ENCODE data around the gene MUC5B. TPM values are rescaled to one million over a fixed set of nuclear protein-coding genes. Genes with fewer than 3 reads are reported as not detected.

MUC5B gene
- total RNA-seq, 2 donors from 2014 or later: not detected

DNA sequence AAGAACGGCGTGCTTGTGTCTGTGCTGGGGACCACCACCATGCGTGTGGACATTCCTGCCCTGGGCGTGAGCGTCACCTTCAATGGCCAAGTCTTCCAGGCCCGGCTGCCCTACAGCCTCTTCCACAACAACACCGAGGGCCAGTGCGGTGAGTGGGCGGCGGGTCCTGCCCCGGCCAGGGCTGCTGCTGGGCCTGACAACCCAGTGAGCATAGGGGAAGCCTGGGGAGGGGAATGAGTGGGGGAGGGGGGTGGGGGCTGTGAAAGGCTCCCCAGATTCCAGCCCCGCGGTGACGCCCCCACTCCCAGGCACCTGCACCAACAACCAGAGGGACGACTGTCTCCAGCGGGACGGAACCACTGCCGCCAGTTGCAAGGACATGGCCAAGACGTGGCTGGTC is 31.9 kb downstream of the MUC5B start:
- TF ChIP-seq, protein P1, sequence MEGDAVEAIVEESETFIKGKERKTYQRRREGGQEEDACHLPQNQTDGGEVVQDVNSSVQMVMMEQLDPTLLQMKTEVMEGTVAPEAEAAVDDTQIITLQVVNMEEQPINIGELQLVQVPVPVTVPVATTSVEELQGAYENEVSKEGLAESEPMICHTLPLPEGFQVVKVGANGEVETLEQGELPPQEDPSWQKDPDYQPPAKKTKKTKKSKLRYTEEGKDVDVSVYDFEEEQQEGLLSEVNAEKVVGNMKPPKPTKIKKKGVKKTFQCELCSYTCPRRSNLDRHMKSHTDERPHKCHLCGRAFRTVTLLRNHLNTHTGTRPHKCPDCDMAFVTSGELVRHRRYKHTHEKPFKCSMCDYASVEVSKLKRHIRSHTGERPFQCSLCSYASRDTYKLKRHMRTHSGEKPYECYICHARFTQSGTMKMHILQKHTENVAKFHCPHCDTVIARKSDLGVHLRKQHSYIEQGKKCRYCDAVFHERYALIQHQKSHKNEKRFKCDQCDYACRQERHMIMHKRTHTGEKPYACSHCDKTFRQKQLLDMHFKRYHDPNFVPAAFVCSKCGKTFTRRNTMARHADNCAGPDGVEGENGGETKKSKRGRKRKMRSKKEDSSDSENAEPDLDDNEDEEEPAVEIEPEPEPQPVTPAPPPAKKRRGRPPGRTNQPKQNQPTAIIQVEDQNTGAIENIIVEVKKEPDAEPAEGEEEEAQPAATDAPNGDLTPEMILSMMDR (conservative IDR thresholded peaks at IDR 0.05): no peak
- H3K9ac ChIP-seq (ENCODE audit: extremely low read depth, low read length, poor library complexity, severe bottlenecking): no peak overlapping the region
- WGBS, 2 experiments (ENCODE audit: insufficient coverage in 1 of 2, insufficient read length in 1 of 2): 93 to 95% methylated on average over 9 to 15 of the region's 19 CpGs
- no peak overlapping the region for H3K27ac Mint-ChIP-seq
- H3K27me3 Mint-ChIP-seq (ENCODE audit: insufficient read depth): peaks cover 2% of the 10 kb centered on the region
- no peaks in the 10 kb centered on the region for H3K4me1 Mint-ChIP-seq
- no peaks in the 10 kb centered on the region for H3K27me3 ChIP-seq (ENCODE audit: control insufficient read depth, insufficient read depth, low read length, poor library complexity, severe bottlenecking)
- peaks cover 6% of the 10 kb centered on the region for H3K9me3 ChIP-seq (ENCODE audit: control insufficient read depth, low read length)
- H3K4me1 ChIP-seq (ENCODE audit: control insufficient read depth, insufficient read depth, low read length): no peaks in the 10 kb centered on the region
- H3K4me3 ChIP-seq (ENCODE audit: low read length): no peak overlapping the region
- H3K27ac ChIP-seq (ENCODE audit: low read depth, low read length): no peak overlapping the region
- H3K4me3 Mint-ChIP-seq: no peak overlapping the region
- peaks cover 6% of the 10 kb centered on the region for H3K36me3 Mint-ChIP-seq (ENCODE audit: low read depth)
- no peaks in the 10 kb centered on the region for H3K36me3 ChIP-seq (ENCODE audit: control insufficient read depth, insufficient read depth, low read length)
- peaks cover 28% of the 10 kb centered on the region for H3K9me3 Mint-ChIP-seq
- DNase-seq: no peak

DNA sequence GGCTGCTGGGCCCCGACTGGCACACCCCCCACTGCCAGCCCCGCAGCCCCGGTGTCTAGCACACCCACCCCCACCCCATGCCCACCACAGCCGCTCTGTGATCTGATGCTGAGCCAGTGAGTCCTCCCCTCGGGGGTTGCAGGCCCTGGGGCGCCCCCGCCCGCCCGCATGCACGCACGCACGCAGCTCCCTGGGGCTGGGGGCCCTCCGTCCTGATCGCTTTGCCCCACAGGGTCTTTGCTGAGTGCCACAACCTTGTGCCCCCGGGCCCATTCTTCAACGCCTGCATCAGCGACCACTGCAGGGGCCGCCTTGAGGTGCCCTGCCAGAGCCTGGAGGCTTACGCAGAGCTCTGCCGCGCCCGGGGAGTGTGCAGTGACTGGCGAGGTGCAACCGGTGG is 32.3 kb downstream of the MUC5B start:
- no peak overlapping the region for H3K4me3 ChIP-seq (ENCODE audit: low read length)
- Mint-ChIP-seq H3K36me3 (ENCODE audit: low read depth) (peaks cover 6% of the 10 kb centered on the region), H3K4me1 (no peaks in the 10 kb centered on the region), H3K9me3 (peaks cover 25% of the 10 kb centered on the region), H3K27me3 (ENCODE audit: insufficient read depth) (peaks cover 2% of the 10 kb centered on the region), H3K4me3 (no peak overlapping the region), H3K27ac (no peak overlapping the region)
- WGBS, 2 experiments (ENCODE audit: insufficient coverage in 1 of 2, insufficient read length in 1 of 2): 70 to 92% methylated on average over 5 to 23 of the region's 24 CpGs
- no peaks in the 10 kb centered on the region for H3K36me3 ChIP-seq (ENCODE audit: control insufficient read depth, insufficient read depth, low read length)
- no peak for DNase-seq
- TF ChIP-seq, protein P1 (conservative IDR thresholded peaks at IDR 0.05): no peak
- H3K27me3 ChIP-seq (ENCODE audit: control insufficient read depth, insufficient read depth, low read length, poor library complexity, severe bottlenecking): no peaks in the 10 kb centered on the region
- no peak overlapping the region for H3K9ac ChIP-seq (ENCODE audit: extremely low read depth, low read length, poor library complexity, severe bottlenecking)
- H3K4me1 ChIP-seq (ENCODE audit: control insufficient read depth, insufficient read depth, low read length): no peaks in the 10 kb centered on the region
- H3K9me3 ChIP-seq (ENCODE audit: control insufficient read depth, low read length): peaks cover 6% of the 10 kb centered on the region
- no peak overlapping the region for H3K27ac ChIP-seq (ENCODE audit: low read depth, low read length)

DNA sequence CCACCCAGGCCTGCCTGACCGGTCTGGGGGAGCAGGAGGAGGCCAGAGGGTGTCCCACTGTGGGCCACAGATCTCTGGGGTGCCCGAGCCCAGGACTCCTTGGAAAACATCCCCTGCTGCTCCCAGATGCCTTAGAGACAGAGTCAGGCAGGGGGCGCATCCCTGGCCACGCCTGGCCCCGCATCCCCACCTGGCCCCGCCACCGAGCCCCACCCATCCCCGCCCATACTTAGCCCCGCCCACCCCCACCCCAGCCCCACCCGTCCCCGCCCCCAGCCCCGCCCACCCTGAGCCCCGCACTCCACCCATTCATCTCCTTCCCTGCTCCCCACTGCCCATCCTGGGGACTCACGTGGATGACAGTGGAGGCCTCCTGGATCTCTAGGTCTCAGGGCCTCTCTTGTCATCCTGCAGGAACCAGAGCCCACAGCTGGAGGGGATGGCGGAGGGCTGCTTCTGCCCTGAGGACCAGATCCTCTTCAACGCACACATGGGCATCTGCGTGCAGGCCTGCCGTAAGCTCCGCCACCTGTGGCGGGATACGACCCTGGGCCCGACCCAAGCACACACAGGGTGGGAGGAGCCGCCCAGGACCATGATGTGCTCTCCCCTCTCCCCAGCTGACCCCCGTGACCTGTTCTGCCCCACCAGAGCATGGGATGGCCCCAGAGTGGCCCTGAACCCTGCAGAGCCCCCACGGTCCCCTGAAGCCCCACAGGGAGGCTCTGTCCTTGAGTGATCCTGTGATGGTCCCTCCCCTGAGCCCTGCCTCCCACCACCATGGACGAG is 33.6 kb downstream of the MUC5B start:
- TF ChIP-seq, protein P1 (conservative IDR thresholded peaks at IDR 0.05): no peak
- Histone ChIP-seq H3K9ac (ENCODE audit: extremely low read depth, low read length, poor library complexity, severe bottlenecking) (no peak overlapping the region), H3K9me3 (ENCODE audit: control insufficient read depth, low read length) (peaks cover 3% of the 10 kb centered on the region), H3K27me3 (ENCODE audit: control insufficient read depth, insufficient read depth, low read length, poor library complexity, severe bottlenecking) (no peaks in the 10 kb centered on the region), H3K36me3 (ENCODE audit: control insufficient read depth, insufficient read depth, low read length) (no peaks in the 10 kb centered on the region), H3K4me3 (ENCODE audit: low read length) (no peak overlapping the region), H3K4me1 (ENCODE audit: control insufficient read depth, insufficient read depth, low read length) (no peaks in the 10 kb centered on the region), H3K27ac (ENCODE audit: low read depth, low read length) (no peak overlapping the region)
- no peak overlapping the region for H3K4me3 Mint-ChIP-seq
- H3K27me3 Mint-ChIP-seq (ENCODE audit: insufficient read depth): peaks cover 2% of the 10 kb centered on the region
- WGBS, 2 experiments (ENCODE audit: insufficient coverage in 1 of 2, insufficient read length in 1 of 2): 88% methylated on average over 7 to 15 of the region's 26 CpGs
- H3K27ac Mint-ChIP-seq: no peak overlapping the region
- H3K36me3 Mint-ChIP-seq (ENCODE audit: low read depth): no peaks in the 10 kb centered on the region
- H3K4me1 Mint-ChIP-seq: no peaks in the 10 kb centered on the region
- peaks cover 14% of the 10 kb centered on the region for H3K9me3 Mint-ChIP-seq
- no peak for DNase-seq
